Esophagus muscularis mucosa (tissue), 4 donors: ENCODE data around the gene MAP4K4. TPM values are rescaled to one million over a fixed set of nuclear protein-coding genes. Genes with fewer than 3 reads are reported as not detected.

Experiments used
- DNase-seq: peaks from one replicate; pipeline ENCODE4 v3.0.0-alpha.2; 2017; ENCODE audit errors: extremely low spot score
- H3K27ac ChIP-seq, 4 donors: fragments of 200-600 bp; sonication (generic); replicated peaks in 1 of 4; 1 replicate in 3 of 4; 2 replicates in 1 of 4; pipeline ENCODE4 v1.5.1; 2016 to 2019; ENCODE audit warnings: mild to moderate bottlenecking in 1 of 4
- H3K27me3 ChIP-seq, 4 donors: fragments of 200-600 bp; sonication (generic); one replicate each; pipeline versions ENCODE4 v1.5.1 to v1.6.0; 2016 to 2019
- H3K36me3 ChIP-seq, 4 donors: fragments of 200-600 bp; sonication (generic); one replicate each; pipeline ENCODE4 v1.5.1; 2016 to 2019
- H3K4me1 ChIP-seq, 4 donors: fragments of 200-600 bp; sonication (generic); one replicate each; pipeline ENCODE4 v1.5.1; 2016 to 2019
- H3K4me3 ChIP-seq, 4 donors: fragments of 200-600 bp; sonication (generic); 1 replicate in 2 of 4; 2 replicates in 2 of 4; pipeline ENCODE4 v1.5.1; 2016 to 2019; ENCODE audit warnings: mild to moderate bottlenecking in 4 of 4, moderate library complexity in 1 of 4
- H3K9me3 ChIP-seq, 4 donors: fragments of 200-600 bp; sonication (generic); 1 replicate in 3 of 4; 2 replicates in 1 of 4; pipeline ENCODE4 v1.5.1; 2016 to 2019
- EP300 ChIP-seq: sonication (generic); formaldehyde crosslinking; IDR thresholded peaks from one replicate; pipeline ENCODE4 v1.6.1; 2017; ENCODE audit warnings: antibody characterized with exemption
- POLR2A ChIP-seq: fragments of 450-650 bp; IDR thresholded peaks from one replicate; pipeline ENCODE4 v1.6.1; 2017; ENCODE audit warnings: antibody characterized with exemption, moderate library complexity, mild to moderate bottlenecking, low read depth
- POLR2AphosphoS5 ChIP-seq, 2 donors: sonication (generic); formaldehyde crosslinking; IDR thresholded peaks; one replicate each; pipeline ENCODE4 v1.6.1; 2017; ENCODE audit warnings: antibody characterized with exemption in 2 of 2
- WGBS: methylation state at CpG from one replicate; pipeline ENCODE4 v1.1.5; 2018; 5-methylcytosine and 5-hydroxymethylcytosine counted together
- intact Hi-C: fragments of 100-400 bp; cut with DNase I; formaldehyde crosslinking; loops from one replicate; pipeline ENCODE4 v1.15.1; 2023
- total RNA-seq, 4 donors: library from RNA; depleted of rRNA; stranded (reverse); fragments of >200 nt; gene quantifications; one replicate each; pipeline versions ENCODE4 v1.1.0 to v1.2.1, GENCODE V29; 2016
- TF ChIP-seq, protein P1 (sequence below), 3 experiments: fragments of 200-600 bp in 2 of 3; fragments of 450-650 bp in 1 of 3; sonication (generic) in 2 of 3; IDR thresholded peaks; one replicate each; pipeline ENCODE4 v1.5.1; 2017 to 2019; ENCODE audit warnings: antibody characterized with exemption in 3 of 3, mild to moderate bottlenecking in 2 of 3, moderate library complexity in 1 of 3

MAP4K4 gene
- total RNA-seq, 4 donors from 2014 or later = 37.8 to 59.0 (median 51.7) TPM

DNA sequence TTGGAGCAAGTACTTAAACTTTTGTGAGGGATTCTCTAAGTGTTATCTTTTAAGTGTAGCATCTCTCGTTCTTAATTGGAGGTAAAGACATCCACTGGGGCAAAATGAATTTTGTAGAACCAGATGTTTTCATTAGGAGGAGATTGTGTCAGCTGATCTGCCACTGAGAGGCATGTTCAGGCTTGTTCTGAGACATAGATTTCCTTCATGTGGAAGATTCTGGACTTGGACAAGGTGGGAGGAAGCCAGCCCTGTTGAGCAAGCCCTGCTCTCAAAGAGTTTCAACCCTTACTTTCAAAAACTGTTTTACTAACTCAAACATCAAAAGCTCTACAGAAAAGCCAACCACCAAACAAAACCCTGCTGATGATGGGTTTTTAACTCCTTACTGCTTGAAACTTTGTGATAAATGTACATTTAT is 6.5 kb downstream of the MAP4K4 start:
- no peak overlapping the region for H3K4me3 ChIP-seq
- no peaks in the 10 kb centered on the region for H3K36me3 ChIP-seq
- TF ChIP-seq EP300 (no peak), POLR2AphosphoS5 (IDR thresholded peaks at IDR 0.05) (no peak), POLR2A (no peak)
- TF ChIP-seq, protein P1, sequence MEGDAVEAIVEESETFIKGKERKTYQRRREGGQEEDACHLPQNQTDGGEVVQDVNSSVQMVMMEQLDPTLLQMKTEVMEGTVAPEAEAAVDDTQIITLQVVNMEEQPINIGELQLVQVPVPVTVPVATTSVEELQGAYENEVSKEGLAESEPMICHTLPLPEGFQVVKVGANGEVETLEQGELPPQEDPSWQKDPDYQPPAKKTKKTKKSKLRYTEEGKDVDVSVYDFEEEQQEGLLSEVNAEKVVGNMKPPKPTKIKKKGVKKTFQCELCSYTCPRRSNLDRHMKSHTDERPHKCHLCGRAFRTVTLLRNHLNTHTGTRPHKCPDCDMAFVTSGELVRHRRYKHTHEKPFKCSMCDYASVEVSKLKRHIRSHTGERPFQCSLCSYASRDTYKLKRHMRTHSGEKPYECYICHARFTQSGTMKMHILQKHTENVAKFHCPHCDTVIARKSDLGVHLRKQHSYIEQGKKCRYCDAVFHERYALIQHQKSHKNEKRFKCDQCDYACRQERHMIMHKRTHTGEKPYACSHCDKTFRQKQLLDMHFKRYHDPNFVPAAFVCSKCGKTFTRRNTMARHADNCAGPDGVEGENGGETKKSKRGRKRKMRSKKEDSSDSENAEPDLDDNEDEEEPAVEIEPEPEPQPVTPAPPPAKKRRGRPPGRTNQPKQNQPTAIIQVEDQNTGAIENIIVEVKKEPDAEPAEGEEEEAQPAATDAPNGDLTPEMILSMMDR (IDR thresholded peaks at IDR 0.05) = no peak
- WGBS = 83% methylated on average over 1 of the region's 1 CpG
- H3K27ac ChIP-seq = peak overlapping the region in 3 of 4 donors; percentile 12 to 28 (median 14)
- DNase-seq = no peak
- peaks cover 61 to 86% (median 78%) of the 10 kb centered on the region in 4 donors for H3K4me1 ChIP-seq
- H3K9me3 ChIP-seq = no peaks in the 10 kb centered on the region
- no peaks in the 10 kb centered on the region for H3K27me3 ChIP-seq
- intact Hi-C loops = no loop called here

DNA sequence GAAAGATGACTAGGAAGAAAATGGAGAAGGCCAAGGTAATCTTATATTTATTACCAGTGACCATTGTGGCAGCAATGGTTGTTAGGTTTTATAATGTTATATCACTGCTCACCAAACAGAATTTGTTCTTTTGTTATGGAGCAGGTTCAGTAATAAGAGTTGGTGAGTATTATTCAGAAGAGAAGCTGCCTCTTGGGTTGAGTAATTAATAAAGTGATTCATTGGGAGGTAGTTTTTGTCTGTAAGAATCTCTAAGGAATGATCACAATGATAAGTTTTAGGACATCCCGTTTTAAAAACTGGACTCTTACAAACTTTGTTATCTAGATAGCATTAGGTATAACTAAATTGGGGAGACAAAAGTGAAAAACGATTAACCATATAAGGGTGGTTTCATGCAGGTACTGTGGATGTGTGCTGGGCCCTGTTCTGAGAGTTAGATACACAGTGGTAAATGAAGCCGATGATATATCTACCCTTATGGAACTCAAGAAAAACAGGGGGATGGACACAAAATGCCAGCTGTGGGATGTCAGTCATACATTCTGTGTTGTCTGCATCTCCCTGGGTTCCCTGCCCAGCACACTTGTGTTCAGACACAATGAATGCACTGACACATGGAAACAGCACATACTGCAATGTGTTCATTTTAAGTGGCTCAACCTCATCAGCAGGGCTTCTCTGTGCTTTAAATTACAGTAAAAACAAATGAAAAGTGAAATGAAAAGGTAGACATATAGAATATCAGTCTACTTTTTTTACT is 7.5 kb downstream of the MAP4K4 start:
- Histone ChIP-seq H3K36me3 (no peaks in the 10 kb centered on the region), H3K27me3 (no peaks in the 10 kb centered on the region), H3K27ac (peak overlapping the region in 1 of 4 donors; percentile 14), H3K9me3 (no peaks in the 10 kb centered on the region), H3K4me1 (peaks cover 70 to 86% (median 78%) of the 10 kb centered on the region in 4 donors), H3K4me3 (no peak overlapping the region)
- no peak for TF ChIP-seq POLR2AphosphoS5 (IDR thresholded peaks at IDR 0.05)
- no peak for TF ChIP-seq POLR2A
- no peak for TF ChIP-seq EP300
- TF ChIP-seq, protein P1 (IDR thresholded peaks at IDR 0.05) = no peak
- intact Hi-C loops = no loop called here
- DNase-seq = no peak
- WGBS = 55% methylated on average over 3 of the region's 3 CpGs

DNA sequence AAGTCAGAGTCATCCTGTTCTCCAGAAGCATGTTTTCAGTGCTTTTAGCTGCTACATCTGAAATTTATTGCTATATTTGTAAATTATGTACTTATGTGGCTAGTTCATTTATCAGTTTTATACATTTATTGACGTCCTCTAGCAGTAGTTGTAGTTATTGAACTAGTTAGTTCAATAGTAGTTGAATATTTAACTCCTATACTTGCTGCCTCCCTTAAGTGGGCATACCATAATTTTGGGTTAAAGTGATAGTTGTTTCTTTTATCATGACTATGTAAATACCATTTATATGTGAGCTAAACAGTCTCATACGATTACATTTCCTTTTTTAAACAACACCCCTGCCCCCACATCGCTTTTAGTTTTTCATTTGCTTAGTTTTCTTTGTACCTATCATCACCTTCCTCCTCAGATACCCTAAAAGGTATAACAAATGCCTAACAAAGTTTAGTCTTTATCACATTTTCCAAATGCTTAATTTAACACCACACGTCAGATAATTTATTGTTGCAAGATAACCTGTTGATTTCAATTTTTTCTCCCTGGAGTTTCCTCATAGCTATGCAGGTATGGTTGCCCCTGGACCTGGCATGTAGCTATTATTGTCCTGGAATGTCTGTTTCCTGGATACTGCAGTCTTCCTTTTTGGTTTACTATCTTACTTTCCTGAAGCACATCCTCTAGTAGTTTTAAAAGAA is 8.8 kb downstream of the MAP4K4 start:
- 86% methylated on average over 4 of the region's 4 CpGs for WGBS
- TF ChIP-seq POLR2A = no peak
- no peak for TF ChIP-seq EP300
- no peak overlapping the region for H3K4me3 ChIP-seq
- no peaks in the 10 kb centered on the region for H3K36me3 ChIP-seq
- H3K27ac ChIP-seq = no peak overlapping the region
- no peaks in the 10 kb centered on the region for H3K9me3 ChIP-seq
- no peaks in the 10 kb centered on the region for H3K27me3 ChIP-seq
- intact Hi-C loops = no loop called here
- DNase-seq = no peak
- peaks cover 70 to 86% (median 78%) of the 10 kb centered on the region in 4 donors for H3K4me1 ChIP-seq

DNA sequence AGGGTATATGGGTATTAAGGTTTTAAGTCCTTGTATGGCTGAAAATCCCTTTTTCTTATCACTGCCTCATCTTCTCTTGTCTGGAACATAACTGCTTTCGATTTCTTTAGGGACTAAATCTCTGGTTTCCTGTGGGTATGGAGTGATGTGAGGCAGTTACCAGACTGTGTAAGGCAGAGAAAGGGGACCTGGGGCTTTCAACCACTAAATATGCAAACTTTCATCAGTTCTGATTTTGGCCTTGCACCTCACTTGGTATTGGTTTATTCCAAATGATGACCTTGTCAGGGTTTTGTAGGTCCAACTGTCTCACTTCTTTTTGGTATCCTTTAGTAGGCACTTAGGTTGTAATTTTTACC is 9.3 kb downstream of the MAP4K4 start:
- WGBS = 54% methylated on average over 1 of the region's 1 CpG
- DNase-seq = no peak
- Histone ChIP-seq H3K9me3 (no peaks in the 10 kb centered on the region), H3K36me3 (no peaks in the 10 kb centered on the region), H3K4me3 (no peak overlapping the region), H3K27me3 (no peaks in the 10 kb centered on the region), H3K4me1 (peaks cover 71 to 86% (median 80%) of the 10 kb centered on the region in 4 donors), H3K27ac (no peak overlapping the region)
- TF ChIP-seq EP300 (no peak), POLR2AphosphoS5 (IDR thresholded peaks at IDR 0.05) (no peak), POLR2A (no peak)
- TF ChIP-seq, protein P1 (IDR thresholded peaks at IDR 0.05) = no peak
- intact Hi-C loops = no loop called here

DNA sequence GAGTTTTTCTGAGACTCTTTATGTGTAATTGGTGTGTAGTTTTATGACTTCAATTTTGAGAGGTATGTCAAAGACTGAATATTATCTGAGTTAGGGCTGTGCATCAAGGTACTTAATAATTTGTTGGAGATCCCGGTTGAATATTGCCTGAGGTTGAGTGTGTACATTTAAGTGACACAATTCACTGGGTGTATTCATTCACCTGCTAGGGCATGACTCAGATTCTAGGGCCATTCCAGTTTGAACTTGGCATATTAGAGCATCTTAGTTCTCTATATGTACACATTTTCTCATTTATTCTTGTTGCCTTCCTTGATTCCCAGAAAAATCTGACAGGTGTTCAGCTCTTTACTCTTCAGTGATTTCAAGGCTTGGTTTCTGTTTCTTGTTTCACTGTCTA is 12.5 kb downstream of the MAP4K4 start:
- Histone ChIP-seq H3K27ac (peak overlapping the region in 1 of 4 donors; percentile 21), H3K4me3 (no peak overlapping the region), H3K27me3 (no peaks in the 10 kb centered on the region), H3K9me3 (no peaks in the 10 kb centered on the region), H3K36me3 (no peaks in the 10 kb centered on the region), H3K4me1 (peaks cover 50 to 81% (median 65%) of the 10 kb centered on the region in 4 donors)
- no peak for TF ChIP-seq EP300
- no peak for TF ChIP-seq POLR2A
- no peak for TF ChIP-seq POLR2AphosphoS5 (IDR thresholded peaks at IDR 0.05)
- TF ChIP-seq, protein P1 (IDR thresholded peaks at IDR 0.05) = no peak
- WGBS = 59% methylated on average over 1 of the region's 1 CpG
- DNase-seq = no peak
- intact Hi-C loops = no loop called here
